HG02642 (cell line): ENCODE data around the gene GALNT17.

ENCODE experiments used
- ATAC-seq: cut with Tn5 transposase; IDR thresholded peaks from one replicate; pipeline ENCODE4 v1.9.1; 2021; ENCODE audit warnings: mild to moderate bottlenecking; ENCODE audit not compliant: unreplicated experiment, poor library complexity

GALNT17 gene

GRCh38 chr7:71272509-71273490 is 140.9 kb downstream of the GALNT17 start:
- ATAC-seq, result no peak

- ATAC-seq, result no peak
Measured at GRCh38 chr7:71278257-71278656, 146.3 kb downstream of the GALNT17 start.

- no peak for ATAC-seq
Measured at GRCh38 chr7:71281261-71281660, 149.3 kb downstream of the GALNT17 start.

- no peak for ATAC-seq
Measured at GRCh38 chr7:71283802-71284201, 151.9 kb downstream of the GALNT17 start.

- ATAC-seq, result no peak
Measured at GRCh38 chr7:71285571-71286145, 153.7 kb downstream of the GALNT17 start.

- ATAC-seq, result no peak
Measured at GRCh38 chr7:71286336-71286735, 154.4 kb downstream of the GALNT17 start.

- no peak for ATAC-seq
Measured at GRCh38 chr7:71286924-71287323, 155.0 kb downstream of the GALNT17 start.

GRCh38 chr7:71290452-71290851 is 158.5 kb downstream of the GALNT17 start:
- no peak for ATAC-seq

GRCh38 chr7:71298378-71298777 is 166.4 kb downstream of the GALNT17 start:
- ATAC-seq, result no peak

- no peak for ATAC-seq
Measured at GRCh38 chr7:71300086-71300485, 168.1 kb downstream of the GALNT17 start.

- ATAC-seq, result no peak
Measured at GRCh38 chr7:71300603-71301002, 168.7 kb downstream of the GALNT17 start.

- ATAC-seq, result no peak
Measured at GRCh38 chr7:71301167-71301566, 169.2 kb downstream of the GALNT17 start.

GRCh38 chr7:71303566-71303965 is 171.6 kb downstream of the GALNT17 start:
- no peak for ATAC-seq

GRCh38 chr7:71308096-71308495 is 176.2 kb downstream of the GALNT17 start:
- no peak for ATAC-seq

GRCh38 chr7:71311576-71311975 is 179.6 kb downstream of the GALNT17 start:
- ATAC-seq, result no peak

GRCh38 chr7:71312755-71313490 is 181.0 kb downstream of the GALNT17 start:
- ATAC-seq, result no peak

GRCh38 chr7:71313553-71313952 is 181.6 kb downstream of the GALNT17 start:
- no peak for ATAC-seq

- ATAC-seq, result no peak
Measured at GRCh38 chr7:71320916-71321315, 189.0 kb downstream of the GALNT17 start.

- ATAC-seq, result no peak
Measured at GRCh38 chr7:71322201-71322600, 190.3 kb downstream of the GALNT17 start.

GRCh38 chr7:71323726-71324125 is 191.8 kb downstream of the GALNT17 start:
- no peak for ATAC-seq

GRCh38 chr7:71325151-71325550 is 193.2 kb downstream of the GALNT17 start:
- ATAC-seq, result no peak
